Glutamatergic neuron (in vitro differentiated cells): ENCODE measurements around the gene ANKRD34C. TPM values are rescaled to one million over a fixed set of nuclear protein-coding genes. Genes with fewer than 3 reads are reported as not detected.
"Not testable (repeated sequence)": the region's sequence is repeated elsewhere in the genome, so short reads cannot be mapped to it uniquely, and the experiment has no call there.

Source experiments
- DNase-seq: peaks from one replicate; pipeline ENCODE4 v3.0.0; 2022
- H3K27ac Mint-ChIP-seq: one replicate; pipeline ENCODE4 v1.8.0; 2020; ENCODE audit warnings: mild to moderate bottlenecking, mixed read lengths, inconsistent platforms; ENCODE audit not compliant: unreplicated experiment
- H3K27me3 Mint-ChIP-seq: one replicate; pipeline ENCODE4 v1.8.0; 2020; ENCODE audit warnings: mild to moderate bottlenecking, moderate library complexity, mixed read lengths, inconsistent platforms; ENCODE audit not compliant: unreplicated experiment
- H3K36me3 Mint-ChIP-seq: one replicate; pipeline ENCODE4 v1.8.0; 2020; ENCODE audit warnings: mild to moderate bottlenecking, mixed read lengths, inconsistent platforms; ENCODE audit not compliant: unreplicated experiment
- H3K4me1 Mint-ChIP-seq: one replicate; pipeline ENCODE4 v1.8.0; 2020; ENCODE audit warnings: mild to moderate bottlenecking, low read depth, mixed read lengths, inconsistent platforms; ENCODE audit not compliant: unreplicated experiment
- H3K4me3 Mint-ChIP-seq: one replicate; pipeline ENCODE4 v1.8.0; 2020; ENCODE audit warnings: mild to moderate bottlenecking, mixed read lengths, inconsistent platforms; ENCODE audit not compliant: unreplicated experiment
- H3K9me3 Mint-ChIP-seq: one replicate; pipeline ENCODE4 v1.8.0; 2020; ENCODE audit warnings: mild to moderate bottlenecking, moderate library complexity, mixed read lengths, inconsistent platforms; ENCODE audit not compliant: unreplicated experiment
- total RNA-seq: library from RNA; stranded (reverse); fragmentation: NEBNext Ultra II Directional; extraction: Animal tissue kit (Norgen Biotek cat#: 25700); gene quantifications from one replicate; pipeline ENCODE4 v1.2.1, GENCODE V29; 2021; ENCODE audit not compliant: unreplicated experiment
- TF ChIP-seq, protein P1 (sequence below): fragments of 200-600 bp; sonication (generic); IDR thresholded peaks from one replicate; pipeline ENCODE4 v1.5.0; 2021; ENCODE audit not compliant: partially characterized antibody, unreplicated experiment

The ANKRD34C gene
- total RNA-seq, 1 donor from 2014 or later: not detected

DNA sequence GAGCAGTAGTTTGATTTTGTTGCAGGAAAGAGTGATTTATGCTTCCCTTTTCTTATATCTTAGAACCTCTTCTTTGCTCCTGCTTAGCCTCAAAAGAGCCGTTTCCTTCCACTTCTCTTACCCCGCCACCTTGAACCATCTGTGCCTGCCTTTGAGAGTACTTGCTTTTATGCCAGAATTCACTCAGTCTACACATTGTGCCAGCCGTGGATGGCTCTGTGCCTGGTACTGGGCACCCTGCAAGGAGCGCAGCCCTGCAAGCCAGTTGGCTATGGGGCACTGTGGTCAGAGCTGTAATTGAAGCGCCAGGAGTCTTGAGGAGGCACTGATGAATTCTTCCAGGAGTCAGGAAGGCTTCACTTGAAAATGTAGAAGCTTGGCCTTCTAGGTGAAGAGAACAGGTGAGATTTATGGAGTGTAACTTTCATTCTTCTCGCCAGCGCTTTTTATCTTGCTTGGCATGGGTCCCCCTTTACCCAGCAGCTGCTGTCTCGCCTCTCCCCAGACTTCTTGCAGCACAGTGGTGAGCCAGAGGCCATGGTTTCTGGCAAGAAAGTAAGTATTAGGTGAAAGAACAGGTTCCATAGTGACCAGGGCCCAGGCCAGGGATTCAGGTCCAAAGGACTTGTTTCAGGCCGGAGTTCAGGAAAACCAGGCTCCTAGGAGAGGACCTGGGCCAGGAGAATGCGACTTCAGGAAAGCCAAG lies 33.3 kb downstream of the ANKRD34C start:
- Mint-ChIP-seq H3K4me1 (peaks cover 6% of the 10 kb centered on the region), H3K9me3 (peaks cover 3% of the 10 kb centered on the region), H3K27me3 (peaks cover 1% of the 10 kb centered on the region), H3K36me3 (peaks cover 29% of the 10 kb centered on the region), H3K27ac (no peak overlapping the region), H3K4me3 (no peak overlapping the region)
- TF ChIP-seq, protein P1, sequence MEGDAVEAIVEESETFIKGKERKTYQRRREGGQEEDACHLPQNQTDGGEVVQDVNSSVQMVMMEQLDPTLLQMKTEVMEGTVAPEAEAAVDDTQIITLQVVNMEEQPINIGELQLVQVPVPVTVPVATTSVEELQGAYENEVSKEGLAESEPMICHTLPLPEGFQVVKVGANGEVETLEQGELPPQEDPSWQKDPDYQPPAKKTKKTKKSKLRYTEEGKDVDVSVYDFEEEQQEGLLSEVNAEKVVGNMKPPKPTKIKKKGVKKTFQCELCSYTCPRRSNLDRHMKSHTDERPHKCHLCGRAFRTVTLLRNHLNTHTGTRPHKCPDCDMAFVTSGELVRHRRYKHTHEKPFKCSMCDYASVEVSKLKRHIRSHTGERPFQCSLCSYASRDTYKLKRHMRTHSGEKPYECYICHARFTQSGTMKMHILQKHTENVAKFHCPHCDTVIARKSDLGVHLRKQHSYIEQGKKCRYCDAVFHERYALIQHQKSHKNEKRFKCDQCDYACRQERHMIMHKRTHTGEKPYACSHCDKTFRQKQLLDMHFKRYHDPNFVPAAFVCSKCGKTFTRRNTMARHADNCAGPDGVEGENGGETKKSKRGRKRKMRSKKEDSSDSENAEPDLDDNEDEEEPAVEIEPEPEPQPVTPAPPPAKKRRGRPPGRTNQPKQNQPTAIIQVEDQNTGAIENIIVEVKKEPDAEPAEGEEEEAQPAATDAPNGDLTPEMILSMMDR: no peak
- DNase-seq: no peak

- Mint-ChIP-seq H3K9me3 (peaks cover 4% of the 10 kb centered on the region), H3K36me3 (peaks cover 32% of the 10 kb centered on the region), H3K4me1 (peaks cover 6% of the 10 kb centered on the region), H3K27ac (no peak overlapping the region), H3K4me3 (no peak overlapping the region), H3K27me3 (peaks cover 1% of the 10 kb centered on the region)
- TF ChIP-seq, protein P1: no peak
- no peak for DNase-seq
Observed at GRCh38 chr15:79316864-79317263, 34.3 kb downstream of the ANKRD34C start.

DNA sequence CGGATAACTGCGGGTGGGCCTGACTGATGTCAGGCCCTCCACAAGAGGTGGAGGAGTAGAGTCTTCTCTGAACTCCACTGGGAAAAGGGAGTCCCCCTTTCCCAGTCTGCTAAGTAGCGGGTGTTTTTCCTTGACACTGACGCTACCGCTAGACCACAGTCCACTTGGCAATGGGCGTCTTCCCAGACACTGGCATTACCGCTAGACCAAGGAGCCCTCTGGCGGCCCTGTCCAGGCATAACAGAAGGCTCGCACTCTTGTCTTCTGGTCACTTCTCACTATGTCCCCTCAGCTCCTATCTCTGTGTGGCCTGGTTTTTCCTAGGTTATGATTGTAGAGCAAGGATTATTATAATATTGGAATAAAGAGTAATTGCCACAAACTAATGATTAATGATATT lies 37.5 kb downstream of the ANKRD34C start:
- H3K27me3 Mint-ChIP-seq, H3K4me1 Mint-ChIP-seq, H3K9me3 Mint-ChIP-seq, H3K27ac Mint-ChIP-seq, H3K4me3 Mint-ChIP-seq, DNase-seq: not testable (repeated sequence)
- H3K36me3 Mint-ChIP-seq: peaks cover 28% of the 10 kb centered on the region

GRCh38 chr15:79321876-79322275 lies 39.4 kb downstream of the ANKRD34C start:
- Mint-ChIP-seq H3K4me1 (peaks cover 2% of the 10 kb centered on the region), H3K36me3 (peaks cover 23% of the 10 kb centered on the region), H3K27me3 (no peaks in the 10 kb centered on the region), H3K27ac (no peak overlapping the region), H3K4me3 (no peak overlapping the region), H3K9me3 (peaks cover 4% of the 10 kb centered on the region)
- no peak for DNase-seq
- TF ChIP-seq, protein P1: no peak

GRCh38 chr15:79322306-79322705 lies 39.8 kb downstream of the ANKRD34C start:
- Mint-ChIP-seq H3K27me3 (no peaks in the 10 kb centered on the region), H3K4me1 (peaks cover 2% of the 10 kb centered on the region), H3K4me3 (no peak overlapping the region), H3K36me3 (peaks cover 23% of the 10 kb centered on the region), H3K9me3 (peaks cover 2% of the 10 kb centered on the region), H3K27ac (no peak overlapping the region)
- DNase-seq: no peak
- TF ChIP-seq, protein P1: no peak
